Prostate gland (tissue), 2 donors: ENCODE measurements around the gene APBB1. TPM values are rescaled to one million over a fixed set of nuclear protein-coding genes. Genes with fewer than 3 reads are reported as not detected.

Source experiments
- DNase-seq: peaks from one replicate; pipeline ENCODE4 v3.0.0-alpha.2; 2019; ENCODE audit warnings: low spot score
- H3K27ac ChIP-seq, 2 donors: fragments of 200-600 bp; sonication (generic); 2 replicates each; pipeline ENCODE4 v1.5.1; 2017 to 2019
- H3K27me3 ChIP-seq: fragments of 200-600 bp; sonication (generic); replicated peaks from 2 replicates; pipeline ENCODE4 v1.5.1; 2019; ENCODE audit not compliant: insufficient read depth
- H3K36me3 ChIP-seq, 2 donors: fragments of 200-600 bp; sonication (generic); 1 replicate in 1 of 2; 2 replicates in 1 of 2; pipeline versions ENCODE4 v1.5.1 to v1.8.1; 2017 to 2019
- H3K4me1 ChIP-seq: fragments of 200-600 bp; sonication (generic); replicated peaks from 2 replicates; pipeline ENCODE4 v1.5.1; 2019
- H3K4me3 ChIP-seq, 2 donors: fragments of 200-600 bp; sonication (generic); 2 replicates each; pipeline ENCODE4 v1.5.1; 2017 to 2019
- H3K9me3 ChIP-seq: fragments of 200-600 bp; sonication (generic); 2 replicates; pipeline ENCODE4 v1.5.1; 2017
- POLR2A ChIP-seq: fragments of 450-650 bp; IDR thresholded peaks from one replicate; pipeline ENCODE4 v1.6.1; 2016; ENCODE audit warnings: antibody characterized with exemption, mild to moderate bottlenecking
- POLR2AphosphoS5 ChIP-seq: sonication (generic); formaldehyde crosslinking; IDR thresholded peaks from one replicate; pipeline ENCODE4 v1.6.1; 2017; ENCODE audit warnings: antibody characterized with exemption
- WGBS: methylation state at CpG from one replicate; pipeline ENCODE4 v1.1.5; 2018; 5-methylcytosine and 5-hydroxymethylcytosine counted together
- intact Hi-C: fragments of 100-400 bp; cut with DNase I; formaldehyde crosslinking; loops from one replicate; pipeline ENCODE4 v1.14.2; 2022
- total RNA-seq, 2 donors: library from RNA; depleted of rRNA; stranded (reverse); fragments of >200 nt; gene quantifications; one replicate each; pipeline ENCODE4 v1.1.0, GENCODE V29; 2016
- TF ChIP-seq, protein P1 (sequence below), 4 experiments: fragments of 200-600 bp in 2 of 4; fragments of 450-650 bp in 2 of 4; sonication (generic) in 2 of 4; IDR thresholded peaks; 1 replicate in 3 of 4; 2 replicates in 1 of 4; pipeline ENCODE4 v1.5.1; 2016 to 2019; ENCODE audit warnings: antibody characterized with exemption in 4 of 4, mild to moderate bottlenecking in 2 of 4, moderate library complexity in 2 of 4

The APBB1 gene
- total RNA-seq, 2 donors from 2014 or later = 35.4 to 65.5 TPM

DNA sequence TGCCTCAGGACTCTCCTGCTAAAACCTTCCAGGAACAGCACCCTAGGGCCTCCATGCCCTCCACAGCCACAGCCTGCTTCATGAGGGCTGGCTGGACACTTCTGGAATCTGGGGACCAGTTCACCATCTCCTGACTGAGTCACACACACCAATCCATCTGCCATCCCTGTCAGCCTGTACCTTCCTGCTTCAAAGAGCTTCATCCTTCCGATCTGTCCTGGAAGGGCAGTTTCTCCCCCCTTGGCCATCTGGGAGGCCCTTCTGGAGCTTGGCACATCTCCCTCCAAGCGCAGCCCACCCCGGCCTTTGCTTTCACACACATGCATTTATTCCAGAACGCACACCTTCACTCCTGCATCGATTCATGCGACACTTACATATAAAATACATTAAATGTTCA is 13.0 kb downstream of the APBB1 start:
- Histone ChIP-seq H3K36me3 (peaks cover 0 to 4% of the 10 kb centered on the region in 2 donors), H3K9me3 (no peaks in the 10 kb centered on the region), H3K27ac (no peak overlapping the region), H3K27me3 (no peaks in the 10 kb centered on the region), H3K4me1 (no peaks in the 10 kb centered on the region), H3K4me3 (no peak overlapping the region)
- 93% methylated on average over 6 of the region's 6 CpGs for WGBS
- intact Hi-C loops = no loop called here
- no peak for DNase-seq
- TF ChIP-seq POLR2AphosphoS5 (no peak), POLR2A (no peak)
- TF ChIP-seq, protein P1, sequence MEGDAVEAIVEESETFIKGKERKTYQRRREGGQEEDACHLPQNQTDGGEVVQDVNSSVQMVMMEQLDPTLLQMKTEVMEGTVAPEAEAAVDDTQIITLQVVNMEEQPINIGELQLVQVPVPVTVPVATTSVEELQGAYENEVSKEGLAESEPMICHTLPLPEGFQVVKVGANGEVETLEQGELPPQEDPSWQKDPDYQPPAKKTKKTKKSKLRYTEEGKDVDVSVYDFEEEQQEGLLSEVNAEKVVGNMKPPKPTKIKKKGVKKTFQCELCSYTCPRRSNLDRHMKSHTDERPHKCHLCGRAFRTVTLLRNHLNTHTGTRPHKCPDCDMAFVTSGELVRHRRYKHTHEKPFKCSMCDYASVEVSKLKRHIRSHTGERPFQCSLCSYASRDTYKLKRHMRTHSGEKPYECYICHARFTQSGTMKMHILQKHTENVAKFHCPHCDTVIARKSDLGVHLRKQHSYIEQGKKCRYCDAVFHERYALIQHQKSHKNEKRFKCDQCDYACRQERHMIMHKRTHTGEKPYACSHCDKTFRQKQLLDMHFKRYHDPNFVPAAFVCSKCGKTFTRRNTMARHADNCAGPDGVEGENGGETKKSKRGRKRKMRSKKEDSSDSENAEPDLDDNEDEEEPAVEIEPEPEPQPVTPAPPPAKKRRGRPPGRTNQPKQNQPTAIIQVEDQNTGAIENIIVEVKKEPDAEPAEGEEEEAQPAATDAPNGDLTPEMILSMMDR (IDR thresholded peaks at IDR 0.05) = no peak

DNA sequence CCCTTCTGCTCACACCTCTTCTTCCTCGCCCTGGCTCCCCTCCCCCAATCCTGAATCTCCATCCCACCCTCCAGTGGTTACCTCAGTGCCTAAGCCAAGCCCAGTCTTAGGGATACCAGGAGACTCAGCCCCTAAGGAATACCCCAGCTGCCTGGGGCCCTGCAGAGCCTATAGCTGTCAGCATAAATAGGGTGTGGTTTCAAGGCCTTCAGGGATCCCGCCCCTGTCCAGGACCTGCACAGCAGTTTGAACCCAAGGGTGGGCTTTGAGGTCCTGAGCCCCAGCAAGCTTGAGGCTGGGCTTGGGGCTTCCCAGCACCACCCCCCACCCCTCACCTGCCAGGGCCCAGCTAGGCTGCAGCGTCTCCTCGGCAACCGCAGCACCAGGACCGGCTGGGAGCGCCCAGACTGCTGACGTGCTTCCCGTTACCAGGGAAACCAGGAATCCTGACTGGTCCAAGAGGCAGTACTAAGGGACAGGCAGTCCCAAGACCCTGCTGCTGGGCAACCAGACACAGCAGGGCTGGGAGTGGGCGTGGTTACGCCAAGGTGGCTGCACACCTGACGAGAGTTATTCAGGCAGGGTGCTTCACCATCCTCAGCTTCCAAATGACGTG is 13.7 kb downstream of the APBB1 start:
- no peak for DNase-seq
- no peaks in the 10 kb centered on the region for H3K36me3 ChIP-seq
- no peak overlapping the region for H3K27ac ChIP-seq
- no peaks in the 10 kb centered on the region for H3K9me3 ChIP-seq
- H3K4me1 ChIP-seq = no peaks in the 10 kb centered on the region
- no peak for TF ChIP-seq POLR2AphosphoS5
- TF ChIP-seq POLR2A = no peak
- TF ChIP-seq, protein P1 (IDR thresholded peaks at IDR 0.05) = no peak
- H3K4me3 ChIP-seq = no peak overlapping the region
- intact Hi-C loops = no loop called here
- H3K27me3 ChIP-seq = no peaks in the 10 kb centered on the region
- 63% methylated on average over 12 of the region's 13 CpGs for WGBS

DNA sequence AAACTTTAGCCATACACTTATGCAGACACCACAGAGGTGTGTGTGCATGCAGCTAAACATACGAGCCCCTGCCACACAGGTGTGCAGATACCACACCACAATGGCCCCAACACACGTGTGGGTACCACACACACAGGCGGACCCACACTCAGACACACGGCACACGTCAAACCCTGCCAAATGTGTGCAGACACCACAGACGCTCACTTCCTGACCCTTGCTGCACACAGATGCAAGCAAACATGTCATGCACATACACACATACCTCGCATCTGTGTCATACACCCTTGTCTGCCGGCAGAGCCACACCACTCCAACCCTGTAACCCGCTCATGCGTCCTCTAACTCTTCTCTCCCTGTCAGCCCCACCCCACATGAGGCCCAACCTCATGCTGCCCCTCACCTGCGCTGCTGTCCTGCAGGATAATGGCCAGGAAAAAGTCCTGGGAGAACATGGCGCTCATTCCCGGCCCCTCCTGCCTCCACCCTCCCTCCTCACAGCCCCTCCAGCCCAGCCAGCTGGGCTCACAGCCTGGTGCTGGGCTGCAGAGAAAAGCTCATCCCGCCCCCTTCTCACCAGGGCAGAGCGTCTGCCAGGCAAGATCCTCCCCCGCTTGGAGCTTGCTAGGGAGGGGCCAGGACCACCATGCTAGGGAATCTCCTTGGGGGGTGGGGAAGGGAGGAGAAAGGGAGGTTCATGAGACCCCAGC is 14.4 kb downstream of the APBB1 start:
- WGBS = 74% methylated on average over 16 of the region's 16 CpGs

DNA sequence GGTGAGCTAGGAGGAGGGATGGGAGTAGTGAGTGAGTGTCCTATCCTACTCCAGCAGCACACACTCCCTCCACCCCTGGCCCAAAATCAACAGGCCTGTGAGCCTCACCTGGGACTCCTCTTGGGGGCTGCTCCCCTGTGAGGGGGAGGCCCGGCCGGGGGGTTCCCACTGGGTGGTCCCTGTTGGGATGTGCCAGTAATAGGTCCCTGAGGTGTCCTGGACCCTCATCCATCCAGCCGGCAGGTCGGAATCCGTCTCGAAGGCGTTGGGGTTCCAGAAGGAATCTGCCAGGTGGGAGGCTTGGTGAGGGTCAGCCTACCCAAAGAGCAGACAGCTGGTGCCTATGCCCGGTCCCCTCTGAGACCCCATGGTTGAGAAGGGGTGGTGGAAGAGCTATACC is 15.4 kb downstream of the APBB1 start:
- H3K27me3 ChIP-seq = no peaks in the 10 kb centered on the region
- no peaks in the 10 kb centered on the region for H3K4me1 ChIP-seq
- no peaks in the 10 kb centered on the region for H3K36me3 ChIP-seq
- WGBS = 90% methylated on average over 8 of the region's 8 CpGs
- H3K27ac ChIP-seq = no peak overlapping the region
- H3K4me3 ChIP-seq = no peak overlapping the region
- intact Hi-C loops = no loop called here
- TF ChIP-seq, protein P1 (IDR thresholded peaks at IDR 0.05) = no peak
- no peak for TF ChIP-seq POLR2A
- no peak for TF ChIP-seq POLR2AphosphoS5
- no peaks in the 10 kb centered on the region for H3K9me3 ChIP-seq
- no peak for DNase-seq

More for the DNA sequence above, 14.4 kb downstream of the APBB1 start:
- no peaks in the 10 kb centered on the region for H3K4me1 ChIP-seq
- DNase-seq = no peak
- intact Hi-C loops = no loop called here
- no peak overlapping the region for H3K27ac ChIP-seq
- no peaks in the 10 kb centered on the region for H3K27me3 ChIP-seq
- no peaks in the 10 kb centered on the region for H3K9me3 ChIP-seq
- no peak overlapping the region for H3K4me3 ChIP-seq
- no peak for TF ChIP-seq POLR2A
- TF ChIP-seq, protein P1 (IDR thresholded peaks at IDR 0.05) = no peak
- no peak for TF ChIP-seq POLR2AphosphoS5
- H3K36me3 ChIP-seq = no peaks in the 10 kb centered on the region

DNA sequence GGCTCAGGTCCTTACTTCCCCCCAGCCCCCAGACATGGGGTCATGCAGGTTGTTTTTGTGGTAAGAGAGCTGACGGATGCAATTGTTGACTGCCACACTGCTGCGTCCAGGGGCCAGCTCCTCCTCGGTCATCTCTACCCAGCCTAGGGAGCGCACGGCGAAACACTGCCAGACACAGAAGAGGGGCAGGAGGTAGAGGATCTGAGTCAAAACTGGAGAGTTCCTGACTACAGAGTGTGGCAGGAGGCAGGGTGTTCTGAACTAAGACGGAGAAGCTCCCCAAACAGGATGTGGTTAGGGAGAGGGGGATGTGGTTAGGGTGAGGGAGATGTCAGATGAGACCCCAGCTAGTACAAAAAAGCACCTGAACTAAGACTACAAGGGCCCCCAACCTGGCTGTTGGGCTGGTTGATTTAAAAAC is 16.3 kb downstream of the APBB1 start:
- no peaks in the 10 kb centered on the region for H3K36me3 ChIP-seq
- no peak for DNase-seq

More for the DNA sequence above, 16.3 kb downstream of the APBB1 start:
- 80% methylated on average over 7 of the region's 7 CpGs for WGBS
- H3K27me3 ChIP-seq = no peaks in the 10 kb centered on the region
- H3K9me3 ChIP-seq = no peaks in the 10 kb centered on the region
- H3K27ac ChIP-seq = no peak overlapping the region
- intact Hi-C loops = no loop called here
- H3K4me3 ChIP-seq = no peak overlapping the region
- TF ChIP-seq POLR2AphosphoS5 (no peak), POLR2A (no peak)
- TF ChIP-seq, protein P1 (IDR thresholded peaks at IDR 0.05) = no peak
- no peaks in the 10 kb centered on the region for H3K4me1 ChIP-seq
